Effector memory CD4-positive, alpha-beta T cell (primary cell): ENCODE data around the gene TUBGCP2.

Source experiments
- DNase-seq, 3 donors: peaks; one replicate each; pipeline ENCODE4 v3.0.0-alpha.2; 2020
- H3K27ac ChIP-seq: 2 replicates; pipeline ENCODE4 v1.7.0; 2013; ENCODE audit warnings: mild to moderate bottlenecking, low read length, moderate library complexity; ENCODE audit not compliant: insufficient read depth, poor library complexity, severe bottlenecking
- H3K27me3 ChIP-seq: replicated peaks from 2 replicates; pipeline ENCODE4 v1.7.0; 2013; ENCODE audit warnings: mild to moderate bottlenecking, low read length; ENCODE audit not compliant: insufficient read depth, control insufficient read depth, poor library complexity, severe bottlenecking
- H3K36me3 ChIP-seq: 2 replicates; pipeline ENCODE4 v1.7.0; 2013; ENCODE audit warnings: mild to moderate bottlenecking, low read length, moderate library complexity; ENCODE audit not compliant: control insufficient read depth, insufficient read depth
- H3K4me1 ChIP-seq: 2 replicates; pipeline ENCODE4 v1.7.0; 2013; ENCODE audit warnings: low read length, mild to moderate bottlenecking; ENCODE audit not compliant: control insufficient read depth, insufficient read depth, poor library complexity, severe bottlenecking
- H3K4me3 ChIP-seq: 2 replicates; pipeline ENCODE4 v1.7.0; 2013; ENCODE audit warnings: low read length, low read depth, mild to moderate bottlenecking; ENCODE audit not compliant: insufficient read depth, poor library complexity, severe bottlenecking
- H3K9me3 ChIP-seq: 2 replicates; pipeline ENCODE4 v1.7.0; 2013; ENCODE audit warnings: mild to moderate bottlenecking, low read length, moderate library complexity; ENCODE audit not compliant: control insufficient read depth

The TUBGCP2 gene

GRCh38 chr10:133351408-133352318, 43.0 kb upstream of the TUBGCP2 start:
- Histone ChIP-seq H3K4me3 (no peak overlapping the region), H3K9me3 (no peaks in the 10 kb centered on the region), H3K4me1 (peaks cover 1% of the 10 kb centered on the region), H3K27ac (no peak overlapping the region), H3K36me3 (no peaks in the 10 kb centered on the region), H3K27me3 (peaks cover 13% of the 10 kb centered on the region)
- DNase-seq, result no peak

- Histone ChIP-seq H3K9me3 (no peaks in the 10 kb centered on the region), H3K4me1 (no peaks in the 10 kb centered on the region), H3K27ac (no peak overlapping the region), H3K36me3 (no peaks in the 10 kb centered on the region), H3K4me3 (no peak overlapping the region), H3K27me3 (peaks cover 13% of the 10 kb centered on the region)
- DNase-seq, result no peak
Observed at GRCh38 chr10:133350950-133351329, 42.3 kb upstream of the TUBGCP2 start.

GRCh38 chr10:133350283-133350949, 41.7 kb upstream of the TUBGCP2 start:
- Histone ChIP-seq H3K4me1 (no peaks in the 10 kb centered on the region), H3K27ac (no peak overlapping the region), H3K9me3 (no peaks in the 10 kb centered on the region), H3K4me3 (no peak overlapping the region), H3K27me3 (peaks cover 18% of the 10 kb centered on the region), H3K36me3 (no peaks in the 10 kb centered on the region)
- no peak for DNase-seq

- no peaks in the 10 kb centered on the region for H3K4me1 ChIP-seq
- no peak overlapping the region for H3K27ac ChIP-seq
- no peak for DNase-seq
- no peaks in the 10 kb centered on the region for H3K9me3 ChIP-seq
- H3K4me3 ChIP-seq, result no peak overlapping the region
- no peaks in the 10 kb centered on the region for H3K36me3 ChIP-seq
- peaks cover 24% of the 10 kb centered on the region for H3K27me3 ChIP-seq
Observed at GRCh38 chr10:133349577-133350011, 40.9 kb upstream of the TUBGCP2 start.

GRCh38 chr10:133349160-133349568, 40.5 kb upstream of the TUBGCP2 start:
- no peak overlapping the region for H3K27ac ChIP-seq
- DNase-seq, result no peak
- H3K36me3 ChIP-seq, result no peaks in the 10 kb centered on the region
- no peaks in the 10 kb centered on the region for H3K4me1 ChIP-seq
- H3K4me3 ChIP-seq, result no peak overlapping the region
- H3K9me3 ChIP-seq, result no peaks in the 10 kb centered on the region
- peaks cover 27% of the 10 kb centered on the region for H3K27me3 ChIP-seq

GRCh38 chr10:133347710-133348517, 39.2 kb upstream of the TUBGCP2 start:
- Histone ChIP-seq H3K27ac (no peak overlapping the region), H3K36me3 (no peaks in the 10 kb centered on the region), H3K4me3 (no peak overlapping the region), H3K4me1 (no peaks in the 10 kb centered on the region), H3K9me3 (no peaks in the 10 kb centered on the region), H3K27me3 (peaks cover 34% of the 10 kb centered on the region)
- DNase-seq, result no peak

- Histone ChIP-seq H3K4me3 (no peak overlapping the region), H3K36me3 (no peaks in the 10 kb centered on the region), H3K27ac (no peak overlapping the region), H3K9me3 (no peaks in the 10 kb centered on the region), H3K4me1 (no peaks in the 10 kb centered on the region), H3K27me3 (peaks cover 34% of the 10 kb centered on the region)
- DNase-seq, result no peak
Observed at GRCh38 chr10:133346413-133346812, 37.7 kb upstream of the TUBGCP2 start.

GRCh38 chr10:133344236-133344635, 35.6 kb upstream of the TUBGCP2 start:
- Histone ChIP-seq H3K36me3 (no peaks in the 10 kb centered on the region), H3K9me3 (no peaks in the 10 kb centered on the region), H3K27ac (no peak overlapping the region), H3K4me1 (no peaks in the 10 kb centered on the region), H3K27me3 (peaks cover 34% of the 10 kb centered on the region), H3K4me3 (no peak overlapping the region)
- DNase-seq, result no peak

- no peak overlapping the region for H3K27ac ChIP-seq
- H3K4me3 ChIP-seq, result no peak overlapping the region
- H3K27me3 ChIP-seq, result peaks cover 34% of the 10 kb centered on the region
- H3K36me3 ChIP-seq, result no peaks in the 10 kb centered on the region
- H3K9me3 ChIP-seq, result no peaks in the 10 kb centered on the region
- DNase-seq, result no peak
- H3K4me1 ChIP-seq, result no peaks in the 10 kb centered on the region
Observed at GRCh38 chr10:133343558-133343957, 34.9 kb upstream of the TUBGCP2 start.
